Transverse colon (tissue), 4 donors: ENCODE measurements around the gene EMX2. TPM values are rescaled to one million over a fixed set of nuclear protein-coding genes. Genes with fewer than 3 reads are reported as not detected.

Experiments
- DNase-seq: peaks from one replicate; pipeline ENCODE4 v3.0.0-alpha.2; 2019
- H3K27ac ChIP-seq, 4 donors: fragments of 200-600 bp; sonication (generic); 2 replicates each; pipeline ENCODE4 v1.5.1; 2016 to 2018; ENCODE audit warnings: inconsistent platforms in 4 of 4
- H3K27me3 ChIP-seq: fragments of 200-600 bp; sonication (generic); 2 replicates; pipeline ENCODE4 v1.5.1; 2017; ENCODE audit warnings: inconsistent platforms
- H3K36me3 ChIP-seq, 4 donors: fragments of 200-600 bp; sonication (generic); 2 replicates each; pipeline ENCODE4 v1.5.1; 2017 to 2019; ENCODE audit warnings: inconsistent platforms in 4 of 4
- H3K4me1 ChIP-seq, 4 donors: fragments of 200-600 bp; sonication (generic); 2 replicates each; pipeline ENCODE4 v1.5.1; 2017 to 2020; ENCODE audit warnings: inconsistent platforms in 4 of 4
- H3K4me3 ChIP-seq, 4 donors: fragments of 200-600 bp; sonication (generic); 1 replicate in 1 of 4; 2 replicates in 3 of 4; pipeline versions ENCODE4 v1.5.1 to v1.6.1; 2017 to 2019; ENCODE audit warnings: inconsistent platforms in 4 of 4
- H3K9me3 ChIP-seq, 2 donors: fragments of 200-600 bp; sonication (generic); 2 replicates each; pipeline ENCODE4 v1.5.1; 2017 to 2019; ENCODE audit warnings: inconsistent platforms in 2 of 2
- EP300 ChIP-seq: sonication (generic); formaldehyde crosslinking; IDR thresholded peaks from one replicate; pipeline ENCODE4 v1.6.1; 2017; ENCODE audit warnings: antibody characterized with exemption, low read depth
- POLR2A ChIP-seq: fragments of 450-650 bp; IDR thresholded peaks from one replicate; pipeline ENCODE4 v1.6.1; 2016; ENCODE audit warnings: antibody characterized with exemption, mild to moderate bottlenecking, moderate library complexity
- POLR2AphosphoS5 ChIP-seq, 3 donors: sonication (generic); formaldehyde crosslinking; IDR thresholded peaks; one replicate each; pipeline ENCODE4 v1.6.1; 2016; ENCODE audit warnings: antibody characterized with exemption in 3 of 3
- WGBS, 2 donors: methylation state at CpG; one replicate each; pipeline ENCODE4 v1.1.5; 2018; ENCODE audit warnings: low coverage in 1 of 2; 5-methylcytosine and 5-hydroxymethylcytosine counted together
- in situ Hi-C, 4 donors: fragments of 200-750 bp; cut with MboI; loops; one replicate each; pipeline versions ENCODE4 v1.15.0 to v1.15.1; 2017; ENCODE audit warnings: low sequenced_read_pairs in 3 of 4, low pct_ligation_motif_present in 1 of 4, low pct_unique_long_range_greater_than_20kb in 1 of 4
- intact Hi-C: fragments of 100-400 bp; cut with DNase I; formaldehyde crosslinking; loops from one replicate; pipeline ENCODE4 v1.15.1; 2023; ENCODE audit warnings: low total_unique reads
- total RNA-seq, 4 donors: library from RNA; depleted of rRNA; stranded (reverse); fragments of >200 nt; gene quantifications; one replicate each; pipeline ENCODE4 v1.1.0, GENCODE V29; 2016
- TF ChIP-seq, protein P1 (sequence below), 5 experiments: fragments of 200-600 bp in 3 of 5; fragments of 450-650 bp in 2 of 5; sonication (generic) in 3 of 5; IDR thresholded peaks; 1 replicate in 2 of 5; 2 replicates in 3 of 5; pipeline ENCODE4 v1.5.1; 2016 to 2017; ENCODE audit warnings: antibody characterized with exemption in 5 of 5, inconsistent platforms in 3 of 5, mild to moderate bottlenecking in 2 of 5, moderate library complexity in 1 of 5

Gene EMX2
- total RNA-seq, 4 donors from 2014 or later = 0.95 TPM; not detected in 3

DNA sequence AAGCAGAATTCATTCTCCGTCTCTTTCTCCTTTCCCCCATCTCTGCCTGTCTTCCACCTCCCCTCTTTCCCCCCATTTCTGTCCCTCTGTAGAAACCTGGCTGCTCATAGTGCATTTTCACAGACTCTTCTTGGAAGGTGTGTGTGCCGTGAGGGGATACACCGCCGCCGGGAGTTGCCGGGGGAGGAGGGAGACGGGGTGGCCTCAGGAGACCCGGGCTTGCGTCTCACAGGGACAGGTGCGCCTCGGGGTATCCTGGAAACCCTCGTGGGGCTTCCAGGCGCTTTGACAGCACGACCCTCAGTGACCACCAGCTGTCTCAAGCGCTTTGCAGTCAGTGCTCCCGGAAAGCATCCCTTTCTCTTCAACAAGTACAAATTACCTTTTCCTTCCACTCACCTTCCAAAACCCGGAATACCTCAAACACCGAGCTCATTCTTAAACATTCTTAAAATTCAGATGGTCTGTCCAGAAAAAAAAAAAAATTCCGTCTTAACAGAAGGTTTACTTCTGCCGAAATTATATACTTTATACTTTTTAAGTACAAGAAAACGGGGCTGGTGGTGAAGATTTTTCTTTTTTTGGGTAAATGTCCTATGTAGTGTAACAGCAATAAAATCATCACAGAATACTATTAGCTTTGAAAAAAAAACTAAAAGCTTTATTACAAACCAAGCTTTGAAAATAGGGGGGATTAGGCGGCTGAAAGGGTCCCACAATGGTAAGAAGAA is 8.2 kb downstream of the EMX2 start:
- H3K4me1 ChIP-seq = peaks cover 0 to 6% (median 5%) of the 10 kb centered on the region in 4 donors
- WGBS, 2 donors = 8 to 11% methylated on average over 10 to 22 of the region's 22 CpGs
- peaks cover 100% of the 10 kb centered on the region for H3K27me3 ChIP-seq
- intact Hi-C loops = no loop called here
- no peak for DNase-seq
- in situ Hi-C loops = no loop called here
- no peaks in the 10 kb centered on the region for H3K36me3 ChIP-seq
- H3K27ac ChIP-seq = no peak overlapping the region
- TF ChIP-seq EP300 = no peak
- TF ChIP-seq POLR2AphosphoS5 (IDR thresholded peaks at IDR 0.05) = no peak
- TF ChIP-seq, protein P1, sequence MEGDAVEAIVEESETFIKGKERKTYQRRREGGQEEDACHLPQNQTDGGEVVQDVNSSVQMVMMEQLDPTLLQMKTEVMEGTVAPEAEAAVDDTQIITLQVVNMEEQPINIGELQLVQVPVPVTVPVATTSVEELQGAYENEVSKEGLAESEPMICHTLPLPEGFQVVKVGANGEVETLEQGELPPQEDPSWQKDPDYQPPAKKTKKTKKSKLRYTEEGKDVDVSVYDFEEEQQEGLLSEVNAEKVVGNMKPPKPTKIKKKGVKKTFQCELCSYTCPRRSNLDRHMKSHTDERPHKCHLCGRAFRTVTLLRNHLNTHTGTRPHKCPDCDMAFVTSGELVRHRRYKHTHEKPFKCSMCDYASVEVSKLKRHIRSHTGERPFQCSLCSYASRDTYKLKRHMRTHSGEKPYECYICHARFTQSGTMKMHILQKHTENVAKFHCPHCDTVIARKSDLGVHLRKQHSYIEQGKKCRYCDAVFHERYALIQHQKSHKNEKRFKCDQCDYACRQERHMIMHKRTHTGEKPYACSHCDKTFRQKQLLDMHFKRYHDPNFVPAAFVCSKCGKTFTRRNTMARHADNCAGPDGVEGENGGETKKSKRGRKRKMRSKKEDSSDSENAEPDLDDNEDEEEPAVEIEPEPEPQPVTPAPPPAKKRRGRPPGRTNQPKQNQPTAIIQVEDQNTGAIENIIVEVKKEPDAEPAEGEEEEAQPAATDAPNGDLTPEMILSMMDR (IDR thresholded peaks at IDR 0.05) = no peak
- TF ChIP-seq POLR2A = no peak
- H3K4me3 ChIP-seq = no peak overlapping the region
- no peaks in the 10 kb centered on the region for H3K9me3 ChIP-seq

GRCh38 chr10:117551330-117552155 is 9.0 kb downstream of the EMX2 start:
- Histone ChIP-seq H3K4me1 (peaks cover 0 to 6% (median 5%) of the 10 kb centered on the region in 4 donors), H3K36me3 (no peaks in the 10 kb centered on the region), H3K9me3 (no peaks in the 10 kb centered on the region), H3K27ac (no peak overlapping the region), H3K4me3 (no peak overlapping the region), H3K27me3 (peaks cover 100% of the 10 kb centered on the region)
- DNase-seq = no peak
- in situ Hi-C loops (no loop called here), intact Hi-C loops (no loop called here)
- TF ChIP-seq, protein P1 (IDR thresholded peaks at IDR 0.05) = no peak
- no peak for TF ChIP-seq EP300
- no peak for TF ChIP-seq POLR2A
- no peak for TF ChIP-seq POLR2AphosphoS5 (IDR thresholded peaks at IDR 0.05)
- WGBS, 2 donors = 8 to 14% methylated on average over 16 to 45 of the region's 45 CpGs

DNA sequence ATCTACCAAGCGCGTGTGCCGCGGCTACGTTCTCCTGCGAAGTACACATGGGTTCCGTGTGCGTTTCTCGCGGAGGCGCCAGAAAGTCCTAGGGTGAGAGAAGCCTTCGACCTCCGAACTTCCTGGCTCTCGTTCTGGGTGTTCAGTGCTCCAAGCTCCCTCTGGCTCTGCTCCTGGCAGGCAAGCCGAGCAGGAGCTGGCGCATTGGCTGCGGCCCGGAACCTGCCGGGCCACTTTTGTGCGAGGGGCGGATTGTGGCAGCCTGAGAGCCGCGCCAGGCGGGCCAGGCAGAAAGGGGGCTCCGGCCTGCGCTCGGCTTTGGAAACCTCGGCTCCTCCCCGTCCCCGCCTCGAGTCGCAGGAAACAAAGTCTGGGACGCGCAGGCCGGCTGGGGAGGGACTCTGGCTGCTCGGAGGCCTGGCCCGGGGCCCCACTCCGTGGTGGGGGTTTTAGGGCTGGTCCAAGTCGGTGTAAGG is 9.6 kb downstream of the EMX2 start:
- TF ChIP-seq, protein P1 (IDR thresholded peaks at IDR 0.05) = no peak
- TF ChIP-seq POLR2AphosphoS5 (IDR thresholded peaks at IDR 0.05) (no peak), POLR2A (no peak), EP300 (no peak)

GRCh38 chr10:117552701-117553141 is 10.2 kb downstream of the EMX2 start:
- WGBS, 2 donors = 12% methylated on average over 13 of the region's 13 CpGs; no CpG with 5 or more reads in 1 of the 2 donors
- in situ Hi-C loops (no loop called here), intact Hi-C loops (no loop called here)
- Histone ChIP-seq H3K4me1 (peaks cover 0 to 6% (median 5%) of the 10 kb centered on the region in 4 donors), H3K4me3 (no peak overlapping the region), H3K9me3 (no peaks in the 10 kb centered on the region), H3K27me3 (peaks cover 91% of the 10 kb centered on the region), H3K36me3 (no peaks in the 10 kb centered on the region), H3K27ac (no peak overlapping the region)
- TF ChIP-seq POLR2AphosphoS5 (IDR thresholded peaks at IDR 0.05) = no peak
- TF ChIP-seq POLR2A = no peak
- TF ChIP-seq, protein P1 (IDR thresholded peaks at IDR 0.05) = no peak
- no peak for TF ChIP-seq EP300
- DNase-seq = no peak

More for the DNA sequence above, 9.6 kb downstream of the EMX2 start:
- DNase-seq = no peak
- in situ Hi-C loops (no loop called here), intact Hi-C loops (no loop called here)
- peaks cover 94% of the 10 kb centered on the region for H3K27me3 ChIP-seq
- 4% methylated on average over 38 of the region's 39 CpGs; no CpG with 5 or more reads in 1 of the 2 donors for whole genome bisulfite sequencing, 2 donors
- no peaks in the 10 kb centered on the region for H3K9me3 ChIP-seq
- H3K27ac ChIP-seq = no peak overlapping the region
- no peaks in the 10 kb centered on the region for H3K36me3 ChIP-seq
- H3K4me3 ChIP-seq = no peak overlapping the region
- peaks cover 0 to 6% (median 5%) of the 10 kb centered on the region in 4 donors for H3K4me1 ChIP-seq
